Measurements from ENCODE around the gene FMN2. TPM values are rescaled to one million over a fixed set of nuclear protein-coding genes. Genes with fewer than 3 reads are reported as not detected.

Gene FMN2
- total RNA-seq, 1 experiment from 2014 or later, result 0.59 TPM

DNA sequence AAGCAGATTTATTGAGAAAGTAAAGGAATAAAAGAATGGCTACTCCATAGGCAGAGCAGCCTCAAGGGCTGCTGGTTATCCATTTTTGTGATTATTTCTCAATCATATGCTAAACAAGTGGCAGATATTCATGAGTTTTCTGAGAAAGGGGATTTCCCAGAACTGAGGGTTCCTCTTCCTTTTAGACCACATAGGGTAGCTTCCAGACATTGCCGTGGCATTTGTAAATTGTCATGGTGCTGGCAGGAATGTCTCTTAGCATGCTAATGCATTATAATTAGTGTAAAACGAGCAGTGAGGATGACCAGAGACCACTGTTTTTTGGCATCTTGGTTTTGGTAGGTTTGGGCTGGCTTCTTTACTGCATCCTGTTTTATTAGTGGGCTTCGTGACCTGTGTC lies 16.8 kb upstream of the FMN2 start:
- H3K4me1 ChIP-seq (ENCODE audit: insufficient read depth, low read length), result peaks cover 12% of the 10 kb centered on the region
- WGBS (ENCODE audit: extremely low coverage, insufficient read length, low lambda C conversion rate), result no CpG with 5 or more reads among the region's 3 CpGs
- H2AFZ ChIP-seq (ENCODE audit: low read length), result no peak overlapping the region
- no peaks in the 10 kb centered on the region for H3K27me3 ChIP-seq (ENCODE audit: insufficient read depth, low read length)
- TF ChIP-seq, protein P1, sequence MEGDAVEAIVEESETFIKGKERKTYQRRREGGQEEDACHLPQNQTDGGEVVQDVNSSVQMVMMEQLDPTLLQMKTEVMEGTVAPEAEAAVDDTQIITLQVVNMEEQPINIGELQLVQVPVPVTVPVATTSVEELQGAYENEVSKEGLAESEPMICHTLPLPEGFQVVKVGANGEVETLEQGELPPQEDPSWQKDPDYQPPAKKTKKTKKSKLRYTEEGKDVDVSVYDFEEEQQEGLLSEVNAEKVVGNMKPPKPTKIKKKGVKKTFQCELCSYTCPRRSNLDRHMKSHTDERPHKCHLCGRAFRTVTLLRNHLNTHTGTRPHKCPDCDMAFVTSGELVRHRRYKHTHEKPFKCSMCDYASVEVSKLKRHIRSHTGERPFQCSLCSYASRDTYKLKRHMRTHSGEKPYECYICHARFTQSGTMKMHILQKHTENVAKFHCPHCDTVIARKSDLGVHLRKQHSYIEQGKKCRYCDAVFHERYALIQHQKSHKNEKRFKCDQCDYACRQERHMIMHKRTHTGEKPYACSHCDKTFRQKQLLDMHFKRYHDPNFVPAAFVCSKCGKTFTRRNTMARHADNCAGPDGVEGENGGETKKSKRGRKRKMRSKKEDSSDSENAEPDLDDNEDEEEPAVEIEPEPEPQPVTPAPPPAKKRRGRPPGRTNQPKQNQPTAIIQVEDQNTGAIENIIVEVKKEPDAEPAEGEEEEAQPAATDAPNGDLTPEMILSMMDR (conservative IDR thresholded peaks at IDR 0.05), result no peak
- no peak overlapping the region for H3K27ac ChIP-seq (ENCODE audit: insufficient read length, low read depth, low read length)
- Mint-ChIP-seq H3K36me3 (ENCODE audit: insufficient read depth in 1 of 3, low read depth in 3 of 3) (peaks cover 6 to 15% (median 9%) of the 10 kb centered on the region in 3 experiments; a peak in 6 of 7 replicates), H3K9me3 (peaks cover 21 to 22% of the 10 kb centered on the region in 2 experiments), H3K27me3 (ENCODE audit: low read depth) (no peaks in the 10 kb centered on the region; the same call in 1 of the 2 replicates), H3K4me3 (no peak overlapping the region), H3K27ac (no peak overlapping the region), H3K4me1 (peaks cover 30 to 34% of the 10 kb centered on the region in 2 experiments)
- no peaks in the 10 kb centered on the region for H3K23me2 ChIP-seq (ENCODE audit: insufficient read length, low read depth, low read length, poor library complexity, severe bottlenecking)
- no peaks in the 10 kb centered on the region for H3K79me1 ChIP-seq (ENCODE audit: insufficient read depth, low read depth, low read length, poor library complexity, severe bottlenecking)
- H3K14ac ChIP-seq (ENCODE audit: insufficient read depth, low read length), result no peak overlapping the region
- no peak overlapping the region for H4K5ac ChIP-seq (ENCODE audit: insufficient read length, low read depth, low read length)
- H2AK5ac ChIP-seq (ENCODE audit: insufficient read length, low read length), result no peak overlapping the region
- H3K9me3 ChIP-seq (ENCODE audit: control insufficient read depth, low read depth, low read length), result no peaks in the 10 kb centered on the region
- H3K4me2 ChIP-seq (ENCODE audit: insufficient read depth, insufficient read length, low read length), result no peak overlapping the region
- H2BK20ac ChIP-seq (ENCODE audit: low read depth, low read length, poor library complexity, severe bottlenecking), result no peak overlapping the region
- no peak overlapping the region for H3T11ph ChIP-seq (ENCODE audit: low read length)
- no peaks in the 10 kb centered on the region for H4K20me1 ChIP-seq (ENCODE audit: control insufficient read depth, insufficient read depth, insufficient read length)
- no peak for DNase-seq
- no peak overlapping the region for H2BK5ac ChIP-seq (ENCODE audit: insufficient read length, low read length)
- H3K79me2 ChIP-seq (ENCODE audit: insufficient read depth, low read length), result no peaks in the 10 kb centered on the region
- H3K9ac ChIP-seq (ENCODE audit: extremely low read depth, insufficient read length, low read length), result no peak overlapping the region
- no peak overlapping the region for H2BK120ac ChIP-seq (ENCODE audit: low read depth, low read length, poor library complexity, severe bottlenecking)
- H2BK12ac ChIP-seq (ENCODE audit: insufficient read length, low read depth, low read length), result no peak overlapping the region
- H3K18ac ChIP-seq (ENCODE audit: insufficient read length, low read depth, low read length), result no peak overlapping the region
- H3K23ac ChIP-seq (ENCODE audit: insufficient read length, low read depth, low read length), result no peak overlapping the region
- no peak overlapping the region for H3K56ac ChIP-seq (ENCODE audit: insufficient read length, low read depth, low read length)
- no peak overlapping the region for H4K91ac ChIP-seq (ENCODE audit: insufficient read length, low read depth, low read length)
- no peak overlapping the region for H2BK15ac ChIP-seq (ENCODE audit: low read depth, low read length)
- H3K4ac ChIP-seq (ENCODE audit: low read depth, low read length), result no peak overlapping the region
- H4K8ac ChIP-seq (replicated peaks; ENCODE audit: insufficient read length, low read depth, low read length), result no peak overlapping the region
